ENCODE data around the gene RTL5.

RTL5 gene

DNA sequence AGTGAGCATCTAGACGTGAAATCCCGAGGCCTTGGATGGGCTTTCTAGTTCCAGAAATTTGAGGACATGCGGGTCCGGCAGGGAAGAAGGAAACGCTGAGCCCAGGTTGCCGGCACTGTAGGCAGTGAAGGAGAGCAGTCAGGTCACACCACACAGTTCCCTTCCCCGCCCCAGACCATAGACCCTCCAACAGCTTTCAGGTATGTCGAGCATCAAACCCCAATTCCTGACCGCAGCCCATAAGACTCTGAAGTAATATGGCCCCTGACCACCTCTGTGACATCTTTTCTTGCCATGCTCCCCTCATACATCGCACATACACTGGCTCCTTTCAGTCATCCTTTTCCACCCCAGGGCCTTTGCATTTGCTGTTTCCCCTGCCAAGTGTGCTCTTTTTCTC is 23.0 kb downstream of the RTL5 start:
- DNase-seq (ENCODE audit: low read depth in 2 of 2), result no peak

DNA sequence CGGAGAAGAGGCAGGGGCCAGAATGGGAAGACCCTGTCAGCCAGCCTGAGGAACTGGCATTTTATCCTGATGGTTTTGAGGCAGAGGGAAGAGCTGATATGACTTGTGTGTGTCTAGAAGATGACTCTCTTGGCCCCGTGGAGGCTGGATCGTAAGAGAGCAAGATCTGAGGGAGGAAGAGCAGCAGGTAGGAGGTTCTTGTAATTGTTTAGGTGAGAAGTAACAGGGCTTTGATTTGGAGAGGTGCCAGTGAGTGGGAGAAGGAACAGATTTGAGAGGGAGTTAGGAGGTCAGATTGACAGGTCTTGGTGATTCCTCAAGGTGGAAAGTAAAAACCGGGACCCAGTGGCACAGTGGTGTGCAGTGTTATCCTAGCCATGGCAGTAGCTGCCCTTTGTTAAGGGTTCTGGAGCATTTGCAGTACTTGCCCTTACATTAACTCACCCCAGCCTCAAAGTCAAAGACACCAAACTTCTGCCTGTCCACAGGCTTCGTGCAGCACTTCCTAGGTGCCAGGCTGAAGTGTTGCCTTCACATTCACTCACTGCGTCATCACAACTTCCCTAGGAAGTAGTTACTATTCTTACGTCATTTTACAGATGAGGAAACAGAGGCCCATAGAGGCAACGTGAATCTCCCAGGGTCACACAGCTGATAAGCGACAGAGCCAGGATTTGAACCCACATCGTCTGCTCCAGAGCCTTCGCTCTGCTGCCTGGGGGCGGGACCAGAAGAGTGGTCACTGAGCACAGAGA is 23.7 kb downstream of the RTL5 start:
- DNase-seq (ENCODE audit: low read depth in 2 of 2), result no peak

DNA sequence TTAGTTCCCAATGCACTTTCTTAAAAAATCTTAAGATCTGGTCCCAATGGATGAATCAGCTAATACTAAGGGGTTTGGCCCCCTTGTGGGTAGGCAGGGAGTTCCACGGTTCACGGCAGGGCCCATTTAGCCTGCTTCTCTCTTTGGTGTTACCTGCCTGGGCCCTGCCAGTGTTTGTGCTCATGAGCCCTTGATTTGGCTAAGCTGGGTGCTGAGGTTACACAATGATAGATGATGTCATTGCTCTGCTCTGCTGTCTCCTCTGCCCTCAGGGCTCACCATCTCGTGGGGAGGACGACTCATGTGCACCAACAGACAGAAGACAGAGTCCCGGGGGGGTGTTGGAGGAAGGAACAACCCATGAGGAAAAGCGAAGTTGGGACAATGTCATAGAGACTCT is 24.4 kb downstream of the RTL5 start:
- DNase-seq (ENCODE audit: low read depth in 2 of 2), result no peak

DNA sequence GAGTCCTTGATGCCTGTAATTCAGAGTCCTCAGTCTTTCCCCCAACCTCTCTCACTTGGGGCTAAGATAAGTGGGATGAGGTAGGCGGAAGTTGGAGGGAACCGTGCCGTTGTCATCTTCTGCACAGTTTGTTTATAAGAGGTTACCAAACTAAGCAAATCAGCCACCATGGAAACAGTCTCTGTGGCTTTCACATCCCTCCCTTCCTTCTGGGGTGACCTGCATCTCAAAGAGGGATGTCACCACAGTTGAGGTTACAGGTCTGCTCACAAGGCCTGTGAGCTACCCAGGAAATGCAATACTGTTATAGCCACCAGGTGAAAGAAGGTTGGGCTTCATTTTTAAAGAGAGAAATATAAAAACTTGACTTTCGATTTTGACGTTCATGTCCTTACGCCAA is 26.3 kb downstream of the RTL5 start:
- DNase-seq (ENCODE audit: low read depth in 2 of 2), result no peak

DNA sequence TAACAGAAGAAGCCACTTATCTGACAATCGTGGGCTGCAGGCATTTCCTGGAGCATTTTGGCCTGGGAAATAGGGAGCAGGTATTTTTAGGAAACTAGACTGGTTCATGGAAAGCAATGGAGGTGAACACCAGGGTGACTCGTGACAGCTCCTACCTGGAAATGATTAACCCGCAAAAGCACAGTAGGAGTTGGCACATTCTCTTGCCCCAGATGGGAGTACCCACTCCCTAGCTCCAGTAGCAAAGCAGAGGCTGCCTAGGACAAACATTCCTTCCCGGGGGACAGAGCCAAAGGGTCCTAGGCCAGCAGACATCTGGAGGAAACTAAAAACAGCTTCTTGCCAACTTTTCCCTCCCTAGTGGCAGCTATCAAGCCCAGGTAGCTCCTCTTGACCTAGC is 29.0 kb downstream of the RTL5 start:
- DNase-seq (ENCODE audit: low read depth in 2 of 2), result no peak

DNA sequence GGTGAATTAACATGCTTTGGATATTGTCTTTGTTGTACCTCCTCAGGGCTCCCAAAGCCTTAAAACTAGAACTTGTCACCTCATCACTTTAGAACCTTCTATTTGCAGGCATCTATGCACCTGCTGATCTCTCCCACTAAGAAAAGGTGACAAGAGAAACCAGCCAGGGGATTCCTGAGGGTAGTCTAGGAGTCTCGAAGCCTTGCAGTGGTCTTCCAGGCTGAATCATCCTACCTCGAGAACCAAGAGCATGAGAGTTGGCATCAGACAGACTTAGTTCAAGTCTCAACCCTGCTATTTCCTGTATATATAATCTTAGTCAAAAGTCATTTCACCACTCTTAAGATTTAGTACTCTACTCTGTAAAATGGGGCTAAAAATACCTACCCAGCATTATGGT is 29.6 kb downstream of the RTL5 start:
- DNase-seq (ENCODE audit: low read depth in 2 of 2), result no peak

DNA sequence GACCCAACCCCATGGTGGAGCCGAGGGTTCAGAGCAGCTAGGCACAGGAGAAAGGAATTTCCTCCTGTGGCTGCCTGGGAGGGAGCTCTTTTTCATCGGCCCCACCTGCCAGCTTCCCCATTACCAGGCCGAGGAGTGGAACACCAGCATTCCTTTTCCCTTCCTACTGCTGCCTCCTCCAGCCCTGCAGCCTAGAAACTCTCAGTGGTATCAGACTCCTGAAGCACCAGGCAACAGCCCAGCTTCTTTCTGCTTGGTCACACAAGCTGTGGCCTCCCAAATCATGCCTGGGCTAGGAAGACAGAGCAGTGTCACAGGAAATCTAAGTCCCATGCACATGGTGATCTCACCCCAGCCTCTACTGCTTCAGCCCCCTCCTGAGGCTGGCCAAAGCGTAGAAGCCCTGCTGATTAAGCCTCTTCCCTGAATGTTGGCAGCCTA is 30.1 kb downstream of the RTL5 start:
- DNase-seq (ENCODE audit: low read depth in 2 of 2), result no peak

DNA sequence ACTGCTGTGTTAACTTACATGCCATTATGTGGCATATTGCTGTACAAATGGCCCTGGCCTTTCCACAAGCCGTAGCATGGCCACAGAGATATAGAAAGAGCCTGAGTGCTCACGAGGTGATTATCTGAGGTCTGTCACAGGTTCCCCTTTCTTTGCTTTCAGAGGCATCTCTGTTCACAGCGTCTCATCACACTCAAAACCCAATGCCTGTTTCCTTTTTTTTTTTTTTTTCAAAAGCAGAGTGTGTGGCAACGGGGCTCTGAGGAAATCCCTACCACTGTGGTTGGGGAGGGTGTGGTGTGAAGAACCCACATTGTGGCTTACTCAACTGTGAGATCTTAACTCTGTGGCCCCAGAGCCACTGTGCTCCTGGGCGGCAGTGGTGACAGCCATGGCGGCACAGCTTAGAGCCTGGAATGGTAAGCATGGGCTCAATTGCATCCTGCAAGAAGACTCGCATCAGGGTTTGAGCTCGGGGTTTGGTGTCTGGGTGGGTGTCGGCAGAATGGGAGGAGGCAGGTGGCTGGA is 30.8 kb downstream of the RTL5 start:
- DNase-seq (ENCODE audit: low read depth in 2 of 2), result no peak

DNA sequence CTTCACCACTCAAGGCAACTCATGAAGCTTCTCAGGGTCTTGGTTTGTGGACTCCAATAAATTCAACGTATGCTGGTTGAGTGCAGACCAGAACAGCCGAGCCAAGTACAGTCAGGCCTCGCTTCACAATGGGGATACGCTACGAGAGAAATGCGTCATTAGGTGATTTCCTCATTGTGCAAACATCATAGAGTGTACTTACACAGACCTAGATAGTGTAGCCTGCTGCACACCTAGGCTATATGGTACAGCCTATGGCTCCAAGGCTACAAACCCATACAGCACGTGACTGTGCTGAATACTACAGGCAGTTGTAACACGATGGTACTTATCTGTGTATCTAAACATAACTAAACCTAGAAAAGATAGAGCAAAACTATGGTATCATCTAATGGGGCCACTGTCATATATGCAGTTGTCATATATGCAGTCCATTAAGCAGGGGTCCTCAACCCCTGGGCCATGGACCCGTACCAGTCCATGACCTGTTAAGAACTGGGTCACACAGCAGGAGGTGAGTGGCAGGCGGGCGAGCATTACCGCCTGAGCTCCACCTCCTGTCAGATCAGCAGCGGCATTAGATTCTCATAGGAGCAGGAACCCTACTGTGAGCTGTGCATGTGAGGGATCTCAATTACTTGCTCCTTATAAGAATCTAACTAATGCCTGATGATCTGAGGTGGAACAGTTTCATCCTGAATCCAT is 31.5 kb downstream of the RTL5 start:
- DNase-seq (ENCODE audit: low read depth in 2 of 2), result no peak

DNA sequence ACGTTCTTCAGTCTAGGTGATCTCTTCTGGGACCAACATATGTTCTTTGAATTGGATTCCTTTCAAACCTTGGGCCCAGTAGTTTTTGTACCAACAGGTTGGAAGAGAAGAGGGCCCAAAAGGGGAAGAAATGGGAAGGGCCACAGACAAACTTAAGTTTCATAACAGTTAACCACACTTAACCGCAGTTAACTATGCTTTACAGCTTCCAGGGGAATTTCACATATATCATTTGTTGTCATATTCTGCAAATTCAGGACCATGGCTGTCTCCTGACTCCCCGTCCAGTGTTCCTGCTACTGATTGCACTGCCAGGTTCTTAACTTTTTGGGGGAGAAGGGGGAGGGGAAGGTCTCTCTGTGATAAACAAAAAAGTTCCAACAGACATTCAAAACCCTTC is 34.6 kb downstream of the RTL5 start:
- no peak for DNase-seq (ENCODE audit: low read depth in 2 of 2)

DNA sequence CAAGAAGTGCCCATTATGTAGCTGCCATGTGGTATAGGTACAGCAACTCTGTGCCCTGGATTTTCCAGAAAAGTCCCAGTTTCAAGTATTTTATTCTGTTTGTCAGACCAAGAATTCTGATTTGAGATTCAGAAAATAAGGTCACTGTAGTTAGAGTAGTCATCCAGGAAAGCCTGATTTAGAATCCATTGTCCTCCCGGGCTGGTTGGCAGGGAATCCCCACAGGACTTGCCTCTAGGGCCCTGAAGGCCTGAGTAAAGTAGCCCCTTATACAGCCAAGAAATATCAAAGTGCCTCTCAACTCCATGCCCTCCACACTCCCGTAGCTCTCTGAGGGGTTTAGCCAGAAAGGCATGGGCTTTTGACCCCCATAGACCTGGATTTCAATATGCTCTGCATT is 36.3 kb downstream of the RTL5 start:
- no peak for DNase-seq (ENCODE audit: low read depth in 2 of 2)

DNA sequence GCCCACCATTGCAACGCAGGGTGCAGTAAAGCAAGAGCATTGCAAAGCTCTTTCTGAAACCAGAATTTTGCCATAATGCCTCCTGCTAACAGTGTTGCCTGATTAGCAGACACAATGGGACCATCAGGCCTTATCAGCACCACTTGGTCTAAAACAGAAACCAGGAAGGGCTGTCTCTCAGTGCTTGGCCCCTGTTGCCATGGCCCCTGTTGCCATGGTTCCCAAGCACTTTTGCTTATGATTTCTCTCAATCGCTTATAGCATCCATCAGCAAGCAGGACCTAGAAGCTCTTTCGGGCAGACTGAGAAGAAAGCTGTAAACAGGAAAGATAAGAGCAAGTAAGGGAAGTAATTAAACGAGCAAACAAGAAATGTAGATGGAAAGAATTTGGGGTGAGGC is 36.8 kb downstream of the RTL5 start:
- DNase-seq (ENCODE audit: low read depth in 2 of 2), result no peak

DNA sequence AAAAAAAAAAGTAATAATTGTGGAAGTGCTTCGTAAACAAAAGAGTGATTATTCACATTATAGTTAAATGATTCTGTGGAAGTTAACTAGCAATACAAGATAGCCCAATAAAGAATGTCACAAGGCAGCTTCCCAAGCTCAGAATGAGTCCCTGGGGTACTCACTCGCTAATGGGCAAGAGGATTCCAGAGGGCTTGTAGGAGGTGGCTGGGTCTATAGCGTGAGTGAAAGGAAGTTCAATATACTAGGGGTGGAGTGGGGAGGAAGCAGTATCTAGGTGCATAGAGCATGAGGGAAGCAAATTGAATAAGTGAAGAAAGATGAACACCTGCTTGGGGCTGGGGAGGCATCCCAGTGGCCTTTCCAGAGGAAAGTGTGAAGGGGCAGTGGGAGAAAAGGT is 42.5 kb downstream of the RTL5 start:
- no peak for DNase-seq (ENCODE audit: low read depth in 2 of 2)

DNA sequence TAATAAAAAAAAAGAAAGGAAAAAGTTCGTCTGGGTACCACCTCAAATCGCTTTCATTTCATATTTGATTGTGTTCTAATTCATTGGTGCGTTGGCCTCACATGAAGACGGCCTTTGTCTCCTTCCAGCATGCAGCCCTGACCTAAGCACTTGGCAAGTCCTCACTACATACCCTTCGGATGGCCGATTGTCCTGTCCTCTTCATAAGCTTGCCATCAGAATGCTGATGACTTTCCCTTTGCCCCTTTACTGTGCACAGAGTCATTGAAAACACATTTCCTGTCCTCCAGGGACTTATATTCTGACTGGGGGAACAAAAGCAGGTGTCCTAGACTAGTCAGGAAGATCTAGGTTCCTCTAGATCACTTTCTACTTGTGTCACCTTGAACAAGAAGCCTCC is 43.0 kb downstream of the RTL5 start:
- no peak for DNase-seq (ENCODE audit: low read depth in 2 of 2)

DNA sequence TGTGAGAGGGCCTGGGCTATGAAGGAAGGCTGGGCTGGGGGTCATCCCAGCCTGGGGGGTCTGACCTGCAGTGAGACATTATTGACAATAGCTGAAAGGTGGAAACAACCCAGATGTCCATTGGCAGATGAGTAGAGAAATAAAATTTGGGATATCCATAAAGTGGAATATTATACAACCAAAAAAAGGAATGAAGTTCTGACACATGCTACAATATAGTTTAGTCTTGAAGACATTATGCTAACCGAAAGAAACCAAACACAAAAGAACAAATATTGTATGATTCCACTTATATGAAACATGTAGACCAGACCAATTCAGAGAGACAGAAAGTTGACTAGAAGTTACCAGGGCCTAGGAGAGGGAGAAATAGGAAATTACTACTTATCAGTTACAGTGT is 44.7 kb downstream of the RTL5 start:
- DNase-seq (ENCODE audit: low read depth in 2 of 2), result no peak

DNA sequence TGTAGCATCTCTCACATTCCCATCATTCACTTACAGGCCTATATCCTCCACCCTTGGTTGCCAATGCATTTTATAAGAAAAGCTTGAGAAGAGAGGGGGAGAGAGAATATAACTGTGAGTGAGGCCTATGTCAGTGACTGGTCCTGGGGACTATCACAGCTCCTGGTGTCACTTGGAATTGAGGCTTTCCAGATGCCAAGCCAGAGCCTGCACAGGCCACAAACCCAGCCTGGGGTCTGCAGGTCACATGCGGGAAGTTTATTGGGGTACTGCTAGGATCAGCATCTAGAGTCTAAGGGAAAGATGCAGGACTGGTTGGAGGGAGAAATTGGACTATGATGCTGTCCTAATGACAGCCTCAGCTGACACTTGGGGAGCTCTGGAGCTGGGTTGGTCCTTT is 47.6 kb downstream of the RTL5 start:
- DNase-seq (ENCODE audit: low read depth in 2 of 2), result no peak

DNA sequence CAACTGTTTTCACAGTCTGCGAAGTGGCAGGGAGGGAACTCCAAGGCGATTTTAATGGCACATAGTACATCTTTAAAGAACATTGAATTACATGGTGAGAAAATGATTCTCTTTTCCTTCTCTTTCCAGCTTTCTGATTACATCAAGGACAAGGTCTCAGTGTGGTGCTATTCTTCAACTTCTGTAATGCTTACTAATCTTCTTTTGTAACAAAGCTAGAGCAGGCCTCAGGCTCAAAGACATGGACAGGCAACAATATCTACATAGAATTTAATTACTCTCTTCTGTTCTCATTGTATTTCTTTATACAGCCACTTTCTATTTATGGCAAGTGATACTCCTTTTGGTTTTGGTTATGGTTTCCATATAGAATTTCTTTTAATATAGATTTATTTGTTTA is 48.4 kb downstream of the RTL5 start:
- no peak for DNase-seq (ENCODE audit: low read depth in 2 of 2)

DNA sequence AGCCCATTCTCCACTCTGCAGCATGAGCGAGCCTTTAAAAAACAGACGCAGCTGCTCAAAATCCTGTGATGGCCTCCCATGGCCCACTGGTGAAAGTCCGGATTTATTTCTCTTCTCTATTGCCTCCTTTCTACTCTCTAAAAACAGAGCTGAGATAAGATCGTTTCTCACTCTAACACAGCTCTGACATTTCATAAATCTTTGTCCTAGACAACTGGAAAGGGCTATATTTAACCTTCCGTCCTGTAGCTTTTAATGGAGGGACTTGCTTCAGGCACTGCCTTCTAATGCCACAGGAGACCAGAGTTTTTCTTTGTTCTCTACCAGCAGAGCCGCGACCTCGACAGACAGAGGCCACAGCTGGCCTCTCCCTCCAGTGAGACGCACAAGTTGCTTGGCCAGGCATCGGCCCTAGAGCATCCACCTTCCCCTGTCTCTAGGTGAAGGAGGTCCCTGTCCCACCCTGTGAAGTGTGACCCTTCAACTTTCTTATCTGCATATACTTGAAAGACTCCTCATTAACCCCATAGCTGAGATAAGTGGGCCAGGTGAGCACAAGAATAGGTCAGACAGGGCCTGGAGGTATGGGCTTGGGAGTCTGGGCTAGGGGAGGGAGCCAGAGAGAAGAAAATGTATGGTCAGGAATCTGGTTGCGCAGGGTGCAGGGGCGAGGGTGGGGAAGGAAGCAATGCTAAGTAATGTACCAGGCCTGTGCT is 50.0 kb downstream of the RTL5 start:
- DNase-seq (ENCODE audit: low read depth in 2 of 2), result no peak

DNA sequence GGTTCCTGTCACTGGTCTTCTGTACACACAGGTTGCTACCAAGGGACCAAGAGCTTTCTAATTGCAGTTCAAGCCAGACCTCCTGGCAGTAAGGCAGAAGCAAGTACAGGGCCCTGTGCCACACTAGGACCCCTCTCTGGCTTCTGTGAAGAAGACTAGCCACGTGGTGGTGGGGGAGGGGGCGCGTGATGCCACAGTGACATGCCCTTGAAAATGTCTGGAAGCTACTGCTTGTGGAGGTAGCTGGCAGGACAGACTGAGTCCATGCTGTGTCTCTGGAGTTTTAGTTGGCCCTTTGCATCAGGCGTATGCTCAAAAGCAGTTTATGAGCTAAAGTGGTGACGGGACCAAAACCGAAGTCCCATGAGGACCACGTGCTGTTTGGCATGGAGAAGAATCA is 50.9 kb downstream of the RTL5 start:
- no peak for DNase-seq (ENCODE audit: low read depth in 2 of 2)

DNA sequence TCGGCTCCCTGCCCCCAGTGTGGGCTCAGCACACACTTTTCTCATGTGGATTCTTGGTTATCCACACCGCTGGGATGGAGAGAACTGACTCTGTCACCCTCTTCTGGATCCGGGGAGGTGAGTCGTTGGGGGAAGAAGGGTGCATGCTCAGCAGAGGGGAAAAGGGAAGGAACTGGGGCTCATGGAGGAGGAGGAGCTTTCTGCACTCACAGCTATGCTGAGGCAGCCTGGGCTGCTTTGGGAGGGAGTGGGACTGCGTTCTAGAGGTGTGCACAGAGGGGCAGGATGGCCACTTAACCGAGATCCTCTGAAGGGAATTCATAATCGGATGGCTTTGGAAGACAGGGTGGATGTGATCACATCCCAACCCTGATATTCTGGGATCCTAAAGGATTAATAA is 51.6 kb downstream of the RTL5 start:
- no peak for DNase-seq (ENCODE audit: low read depth in 2 of 2)

DNA sequence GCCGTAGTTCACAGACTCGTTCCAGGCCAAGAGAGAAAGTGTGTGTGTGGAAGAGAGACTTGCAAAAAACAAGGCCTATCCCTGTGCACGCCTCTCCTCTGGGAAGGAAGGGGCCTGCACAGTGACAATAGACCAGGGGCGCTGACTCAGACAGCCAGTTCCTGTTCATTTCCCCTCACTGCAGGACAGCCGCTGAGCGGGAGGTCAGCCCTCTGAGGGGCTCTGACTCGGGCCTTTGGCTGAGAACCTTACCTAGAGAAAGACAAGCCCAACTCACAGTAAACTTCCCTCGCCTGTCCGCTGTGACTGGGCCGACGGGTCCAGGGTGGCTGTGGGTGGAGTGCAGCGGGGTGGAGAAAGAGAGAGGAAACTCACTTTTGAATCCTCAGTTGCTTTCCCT is 52.1 kb downstream of the RTL5 start:
- no peak for DNase-seq (ENCODE audit: low read depth in 2 of 2)

DNA sequence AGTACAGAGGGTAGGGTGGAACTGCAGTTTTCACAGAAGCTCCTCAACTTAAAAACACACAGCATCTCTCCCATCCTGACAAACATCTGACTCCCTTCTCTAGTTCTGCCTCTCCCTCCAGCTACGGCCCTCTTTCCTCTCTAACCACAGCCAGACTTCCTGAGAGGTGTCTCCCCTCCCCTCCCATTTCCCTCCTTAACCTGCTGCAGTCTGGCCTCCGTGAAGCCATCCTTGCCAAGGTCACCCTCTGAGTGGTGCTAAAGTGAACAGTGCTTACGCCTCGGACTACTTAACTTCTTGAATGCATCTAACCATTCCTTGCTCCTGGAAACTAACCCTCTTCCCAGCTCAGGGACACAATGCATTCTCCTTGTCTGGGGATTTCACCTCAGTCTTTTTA is 53.3 kb downstream of the RTL5 start:
- DNase-seq (ENCODE audit: low read depth in 2 of 2), result no peak

Data from fibroblast of skin of left quadriceps (primary cell).